GM12875 (cell line): ENCODE measurements around the gene FREM1.

Experiments
- H3K4me3 ChIP-seq: one replicate; pipeline ENCODE4 v1.5.1; 2011; ENCODE audit warnings: low read depth, low read length, control low read depth
- CTCF ChIP-seq: IDR thresholded peaks from 2 replicates; pipeline ENCODE4 v1.5.1; 2011; ENCODE audit warnings: low read depth, mild to moderate bottlenecking, control low read depth, inconsistent platforms, low read length, moderate library complexity, borderline replicate concordance; ENCODE audit not compliant: insufficient read depth

FREM1 gene

GRCh38 chr9:14775917-14776316 lies 134.3 kb downstream of the FREM1 start:
- no peak for TF ChIP-seq CTCF
- H3K4me3 ChIP-seq: no peak overlapping the region

GRCh38 chr9:14770592-14770991 lies 139.6 kb downstream of the FREM1 start:
- TF ChIP-seq CTCF: no peak
- no peak overlapping the region for H3K4me3 ChIP-seq

GRCh38 chr9:14769230-14769571 lies 141.0 kb downstream of the FREM1 start:
- no peak overlapping the region for H3K4me3 ChIP-seq
- peak; percentile 27; the same call in 1 of the 2 replicates for TF ChIP-seq CTCF

- H3K4me3 ChIP-seq: no peak overlapping the region
- peak; percentile 37; the same call in 1 of the 2 replicates for TF ChIP-seq CTCF
Observed at GRCh38 chr9:14768405-14769229, 141.6 kb downstream of the FREM1 start.

- no peak overlapping the region for H3K4me3 ChIP-seq
- no peak for TF ChIP-seq CTCF
Observed at GRCh38 chr9:14766299-14766698, 143.9 kb downstream of the FREM1 start.

- no peak overlapping the region for H3K4me3 ChIP-seq
- no peak for TF ChIP-seq CTCF
Observed at GRCh38 chr9:14761584-14761983, 148.6 kb downstream of the FREM1 start.

GRCh38 chr9:14760060-14760459 lies 150.2 kb downstream of the FREM1 start:
- H3K4me3 ChIP-seq: no peak overlapping the region
- TF ChIP-seq CTCF: no peak
